Breast epithelium (tissue), 3 donors: ENCODE data around the gene MECR.

ENCODE experiments used
- POLR2A ChIP-seq: fragments of 450-650 bp; IDR thresholded peaks from one replicate; pipeline ENCODE4 v1.6.1; 2016; ENCODE audit warnings: antibody characterized with exemption, mild to moderate bottlenecking, moderate library complexity
- POLR2AphosphoS5 ChIP-seq, 3 donors: sonication (generic); formaldehyde crosslinking; IDR thresholded peaks; one replicate each; pipeline ENCODE4 v1.6.1; 2017; ENCODE audit warnings: antibody characterized with exemption in 3 of 3
- TF ChIP-seq, protein P1 (sequence below), 3 donors: fragments of 450-650 bp; IDR thresholded peaks; one replicate each; pipeline ENCODE4 v1.5.1; 2016 to 2017; ENCODE audit warnings: antibody characterized with exemption in 3 of 3, mild to moderate bottlenecking in 3 of 3, moderate library complexity in 3 of 3

DNA sequence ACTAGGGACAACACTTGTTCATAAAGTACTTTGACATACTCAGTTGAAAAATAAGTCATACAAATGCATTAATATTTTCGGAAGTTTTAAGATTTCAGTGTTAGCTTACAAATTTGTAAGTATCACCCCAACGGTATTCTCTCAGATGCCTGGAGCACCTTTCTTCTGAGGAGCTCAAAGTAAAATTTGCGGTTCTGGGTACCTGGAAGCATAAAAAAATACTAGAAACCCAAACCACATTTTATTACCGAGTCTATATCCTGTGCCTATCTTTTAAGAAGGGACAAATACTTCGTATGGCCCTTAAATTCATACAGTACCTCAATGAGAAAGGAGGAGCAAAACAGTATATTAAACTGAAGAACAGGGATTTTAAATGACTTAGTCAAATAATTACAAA lies 59.2 kb downstream of the MECR start:
- TF ChIP-seq POLR2AphosphoS5 (IDR thresholded peaks at IDR 0.05): no peak
- TF ChIP-seq, protein P1, sequence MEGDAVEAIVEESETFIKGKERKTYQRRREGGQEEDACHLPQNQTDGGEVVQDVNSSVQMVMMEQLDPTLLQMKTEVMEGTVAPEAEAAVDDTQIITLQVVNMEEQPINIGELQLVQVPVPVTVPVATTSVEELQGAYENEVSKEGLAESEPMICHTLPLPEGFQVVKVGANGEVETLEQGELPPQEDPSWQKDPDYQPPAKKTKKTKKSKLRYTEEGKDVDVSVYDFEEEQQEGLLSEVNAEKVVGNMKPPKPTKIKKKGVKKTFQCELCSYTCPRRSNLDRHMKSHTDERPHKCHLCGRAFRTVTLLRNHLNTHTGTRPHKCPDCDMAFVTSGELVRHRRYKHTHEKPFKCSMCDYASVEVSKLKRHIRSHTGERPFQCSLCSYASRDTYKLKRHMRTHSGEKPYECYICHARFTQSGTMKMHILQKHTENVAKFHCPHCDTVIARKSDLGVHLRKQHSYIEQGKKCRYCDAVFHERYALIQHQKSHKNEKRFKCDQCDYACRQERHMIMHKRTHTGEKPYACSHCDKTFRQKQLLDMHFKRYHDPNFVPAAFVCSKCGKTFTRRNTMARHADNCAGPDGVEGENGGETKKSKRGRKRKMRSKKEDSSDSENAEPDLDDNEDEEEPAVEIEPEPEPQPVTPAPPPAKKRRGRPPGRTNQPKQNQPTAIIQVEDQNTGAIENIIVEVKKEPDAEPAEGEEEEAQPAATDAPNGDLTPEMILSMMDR (IDR thresholded peaks at IDR 0.05): no peak
- TF ChIP-seq POLR2A: no peak
